Stimulated activated naive B cell treated with anti-CD40 and anti-IgM and Interleukin-4, amounts not matched to agents 10 μg/mL and 1 μg/mL and 100 μg/mL, for 72 hours (primary cell): ENCODE data around the gene ANXA2.

Experiments
- ATAC-seq, 2 donors: fragments of 150-1000 bp; cut with Tn5 transposase; replicated peaks; 2 replicates each; pipeline ENCODE4 v1.10.0; 2021; ENCODE audit warnings: moderate library complexity in 1 of 2
- DNase-seq: peaks from one replicate; pipeline ENCODE4 v3.0.0; 2021
- H3K27ac Mint-ChIP-seq: one replicate; pipeline ENCODE4 v1.8.0; 2022; ENCODE audit warnings: mild to moderate bottlenecking, mixed read lengths
- H3K27me3 Mint-ChIP-seq, 2 donors: one replicate each; pipeline ENCODE4 v1.8.0; 2022; ENCODE audit warnings: mixed read lengths in 2 of 2
- H3K36me3 Mint-ChIP-seq, 2 donors: one replicate each; pipeline ENCODE4 v1.8.0; 2022; ENCODE audit warnings: mixed read lengths in 2 of 2, mild to moderate bottlenecking in 1 of 2
- H3K4me1 Mint-ChIP-seq, 2 donors: one replicate each; pipeline ENCODE4 v1.8.0; 2022; ENCODE audit warnings: mixed read lengths in 2 of 2, mild to moderate bottlenecking in 1 of 2
- H3K4me3 Mint-ChIP-seq, 2 donors: one replicate each; pipeline ENCODE4 v1.8.0; 2022; ENCODE audit warnings: mild to moderate bottlenecking in 2 of 2, mixed read lengths in 2 of 2, moderate library complexity in 1 of 2
- H3K9me3 Mint-ChIP-seq, 2 donors: one replicate each; pipeline ENCODE4 v1.8.0; 2022; ENCODE audit warnings: mixed read lengths in 2 of 2, mild to moderate bottlenecking in 1 of 2

ANXA2 gene

GRCh38 chr15:60374628-60375081 lies 23.1 kb downstream of the ANXA2 start:
- peaks cover 44 to 58% of the 10 kb centered on the region in 2 donors for H3K36me3 Mint-ChIP-seq
- H3K27ac Mint-ChIP-seq, result no peak overlapping the region
- DNase-seq, result no peak
- no peaks in the 10 kb centered on the region for H3K9me3 Mint-ChIP-seq
- H3K4me3 Mint-ChIP-seq, result no peak overlapping the region
- H3K27me3 Mint-ChIP-seq, result no peaks in the 10 kb centered on the region
- no peaks in the 10 kb centered on the region for H3K4me1 Mint-ChIP-seq
- no peak for ATAC-seq

GRCh38 chr15:60374209-60374608 lies 23.6 kb downstream of the ANXA2 start:
- Mint-ChIP-seq H3K27ac (no peak overlapping the region), H3K36me3 (peaks cover 45 to 59% of the 10 kb centered on the region in 2 donors), H3K27me3 (no peaks in the 10 kb centered on the region), H3K4me3 (no peak overlapping the region), H3K4me1 (no peaks in the 10 kb centered on the region), H3K9me3 (no peaks in the 10 kb centered on the region)
- no peak for DNase-seq
- ATAC-seq, result no peak

- Mint-ChIP-seq H3K4me3 (no peak overlapping the region), H3K36me3 (peaks cover 44 to 59% of the 10 kb centered on the region in 2 donors), H3K27me3 (no peaks in the 10 kb centered on the region), H3K27ac (no peak overlapping the region), H3K4me1 (no peaks in the 10 kb centered on the region), H3K9me3 (no peaks in the 10 kb centered on the region)
- no peak for ATAC-seq
- no peak for DNase-seq
These were observed 24.0 kb downstream of the ANXA2 start for GRCh38 chr15:60373745-60374144.

- no peak overlapping the region for H3K27ac Mint-ChIP-seq
- ATAC-seq (no peak), DNase-seq (no peak)
- H3K9me3 Mint-ChIP-seq, result no peaks in the 10 kb centered on the region
- H3K4me3 Mint-ChIP-seq, result no peak overlapping the region
- H3K27me3 Mint-ChIP-seq, result no peaks in the 10 kb centered on the region
- no peaks in the 10 kb centered on the region for H3K4me1 Mint-ChIP-seq
- H3K36me3 Mint-ChIP-seq, result peaks cover 44 to 59% of the 10 kb centered on the region in 2 donors
These were observed 24.5 kb downstream of the ANXA2 start for GRCh38 chr15:60373327-60373726.

- DNase-seq (no peak), ATAC-seq (no peak)
- Mint-ChIP-seq H3K4me1 (no peaks in the 10 kb centered on the region), H3K27me3 (no peaks in the 10 kb centered on the region), H3K9me3 (no peaks in the 10 kb centered on the region), H3K27ac (no peak overlapping the region), H3K36me3 (peaks cover 44 to 59% of the 10 kb centered on the region in 2 donors), H3K4me3 (no peak overlapping the region)
These were observed 25.0 kb downstream of the ANXA2 start for GRCh38 chr15:60372756-60373155.

GRCh38 chr15:60372227-60372626 lies 25.6 kb downstream of the ANXA2 start:
- H3K36me3 Mint-ChIP-seq, result peaks cover 44 to 59% of the 10 kb centered on the region in 2 donors
- no peaks in the 10 kb centered on the region for H3K27me3 Mint-ChIP-seq
- no peak overlapping the region for H3K4me3 Mint-ChIP-seq
- no peaks in the 10 kb centered on the region for H3K9me3 Mint-ChIP-seq
- H3K27ac Mint-ChIP-seq, result no peak overlapping the region
- ATAC-seq (no peak), DNase-seq (no peak)
- no peaks in the 10 kb centered on the region for H3K4me1 Mint-ChIP-seq

- H3K9me3 Mint-ChIP-seq, result no peaks in the 10 kb centered on the region
- ATAC-seq, result no peak
- H3K4me3 Mint-ChIP-seq, result no peak overlapping the region
- no peak overlapping the region for H3K27ac Mint-ChIP-seq
- H3K27me3 Mint-ChIP-seq, result no peaks in the 10 kb centered on the region
- DNase-seq, result no peak
- no peaks in the 10 kb centered on the region for H3K4me1 Mint-ChIP-seq
- peaks cover 43 to 51% of the 10 kb centered on the region in 2 donors for H3K36me3 Mint-ChIP-seq
These were observed 26.4 kb downstream of the ANXA2 start for GRCh38 chr15:60371175-60372051.

GRCh38 chr15:60370869-60371136 lies 27.0 kb downstream of the ANXA2 start:
- ATAC-seq, result no peak
- Mint-ChIP-seq H3K36me3 (peaks cover 39 to 48% of the 10 kb centered on the region in 2 donors), H3K4me3 (no peak overlapping the region), H3K4me1 (no peaks in the 10 kb centered on the region), H3K27me3 (no peaks in the 10 kb centered on the region), H3K9me3 (peaks cover 0 to 1% of the 10 kb centered on the region in 2 donors), H3K27ac (no peak overlapping the region)
- DNase-seq, result no peak

GRCh38 chr15:60370105-60370868 lies 27.5 kb downstream of the ANXA2 start:
- no peak for DNase-seq
- peaks cover 0 to 3% of the 10 kb centered on the region in 2 donors for H3K9me3 Mint-ChIP-seq
- no peak for ATAC-seq
- peaks cover 36 to 46% of the 10 kb centered on the region in 2 donors for H3K36me3 Mint-ChIP-seq
- H3K27ac Mint-ChIP-seq, result no peak overlapping the region
- no peak overlapping the region for H3K4me3 Mint-ChIP-seq
- H3K27me3 Mint-ChIP-seq, result no peaks in the 10 kb centered on the region
- no peaks in the 10 kb centered on the region for H3K4me1 Mint-ChIP-seq

GRCh38 chr15:60369696-60370095 lies 28.1 kb downstream of the ANXA2 start:
- Mint-ChIP-seq H3K27me3 (no peaks in the 10 kb centered on the region), H3K9me3 (peaks cover 0 to 3% of the 10 kb centered on the region in 2 donors), H3K36me3 (peaks cover 36 to 46% of the 10 kb centered on the region in 2 donors), H3K4me3 (no peak overlapping the region), H3K4me1 (no peaks in the 10 kb centered on the region), H3K27ac (no peak overlapping the region)
- DNase-seq, result no peak
- ATAC-seq, result no peak

- Mint-ChIP-seq H3K36me3 (peaks cover 34 to 38% of the 10 kb centered on the region in 2 donors), H3K27me3 (no peaks in the 10 kb centered on the region), H3K4me1 (no peaks in the 10 kb centered on the region), H3K9me3 (peaks cover 0 to 3% of the 10 kb centered on the region in 2 donors), H3K4me3 (no peak overlapping the region), H3K27ac (no peak overlapping the region)
- ATAC-seq, result no peak
- DNase-seq, result no peak
These were observed 33.2 kb downstream of the ANXA2 start for GRCh38 chr15:60364612-60364924.

- no peaks in the 10 kb centered on the region for H3K27me3 Mint-ChIP-seq
- H3K27ac Mint-ChIP-seq, result no peak overlapping the region
- H3K4me3 Mint-ChIP-seq, result no peak overlapping the region
- H3K4me1 Mint-ChIP-seq, result no peaks in the 10 kb centered on the region
- ATAC-seq (no peak), DNase-seq (no peak)
- H3K36me3 Mint-ChIP-seq, result peaks cover 34 to 38% of the 10 kb centered on the region in 2 donors
- H3K9me3 Mint-ChIP-seq, result peaks cover 0 to 3% of the 10 kb centered on the region in 2 donors
These were observed 33.7 kb downstream of the ANXA2 start for GRCh38 chr15:60363903-60364611.

GRCh38 chr15:60363087-60363549 lies 34.7 kb downstream of the ANXA2 start:
- peaks cover 36 to 44% of the 10 kb centered on the region in 2 donors for H3K36me3 Mint-ChIP-seq
- H3K4me1 Mint-ChIP-seq, result no peaks in the 10 kb centered on the region
- no peak for DNase-seq
- H3K27me3 Mint-ChIP-seq, result no peaks in the 10 kb centered on the region
- ATAC-seq, result no peak
- no peak overlapping the region for H3K27ac Mint-ChIP-seq
- no peak overlapping the region for H3K4me3 Mint-ChIP-seq
- H3K9me3 Mint-ChIP-seq, result peaks cover 0 to 3% of the 10 kb centered on the region in 2 donors

- no peak overlapping the region for H3K4me3 Mint-ChIP-seq
- peaks cover 36 to 44% of the 10 kb centered on the region in 2 donors for H3K36me3 Mint-ChIP-seq
- H3K4me1 Mint-ChIP-seq, result no peaks in the 10 kb centered on the region
- H3K9me3 Mint-ChIP-seq, result peaks cover 0 to 3% of the 10 kb centered on the region in 2 donors
- H3K27me3 Mint-ChIP-seq, result no peaks in the 10 kb centered on the region
- ATAC-seq (no peak), DNase-seq (no peak)
- no peak overlapping the region for H3K27ac Mint-ChIP-seq
These were observed 35.3 kb downstream of the ANXA2 start for GRCh38 chr15:60362321-60363086.
